ENCODE results near the gene PPP1R1A. TPM values are rescaled to one million over a fixed set of nuclear protein-coding genes. Genes with fewer than 3 reads are reported as not detected.

Gene PPP1R1A
- total RNA-seq, 1 donor from 2014 or later = 0.76 TPM

GRCh38 chr12:54606556-54606955, 18.1 kb upstream of the PPP1R1A start:
- H3K4me1 Mint-ChIP-seq = no peaks in the 10 kb centered on the region
- H3K4me3 Mint-ChIP-seq = no peak overlapping the region
- H3K9me3 Mint-ChIP-seq = peaks cover 5% of the 10 kb centered on the region
- TF ChIP-seq CTCF (IDR thresholded peaks at IDR 0.05; ENCODE audit: unreplicated experiment) = no peak
- peaks cover 36% of the 10 kb centered on the region for H3K27me3 Mint-ChIP-seq (ENCODE audit: low read depth)
- DNase-seq (ENCODE audit: low spot score in 2 of 2, unreplicated experiment in 2 of 2) = no peak
- H3K36me3 Mint-ChIP-seq = no peaks in the 10 kb centered on the region
- H3K27ac Mint-ChIP-seq = no peak overlapping the region

- Mint-ChIP-seq H3K36me3 (no peaks in the 10 kb centered on the region), H3K27me3 (ENCODE audit: low read depth) (peaks cover 32% of the 10 kb centered on the region), H3K4me1 (no peaks in the 10 kb centered on the region), H3K9me3 (peaks cover 5% of the 10 kb centered on the region), H3K4me3 (no peak overlapping the region), H3K27ac (no peak overlapping the region)
- TF ChIP-seq CTCF (IDR thresholded peaks at IDR 0.05; ENCODE audit: unreplicated experiment) = no peak
- no peak for DNase-seq (ENCODE audit: low spot score in 2 of 2, unreplicated experiment in 2 of 2)
These were observed 16.9 kb upstream of the PPP1R1A start for GRCh38 chr12:54605138-54605970.

GRCh38 chr12:54604436-54604835, 16.0 kb upstream of the PPP1R1A start:
- Mint-ChIP-seq H3K4me1 (no peaks in the 10 kb centered on the region), H3K27me3 (ENCODE audit: low read depth) (peaks cover 31% of the 10 kb centered on the region), H3K4me3 (no peak overlapping the region), H3K9me3 (peaks cover 5% of the 10 kb centered on the region), H3K36me3 (no peaks in the 10 kb centered on the region), H3K27ac (no peak overlapping the region)
- TF ChIP-seq CTCF (IDR thresholded peaks at IDR 0.05; ENCODE audit: unreplicated experiment) = no peak
- no peak for DNase-seq (ENCODE audit: low spot score in 2 of 2, unreplicated experiment in 2 of 2)

- no peak for DNase-seq (ENCODE audit: low spot score in 2 of 2, unreplicated experiment in 2 of 2)
- Mint-ChIP-seq H3K27ac (no peak overlapping the region), H3K36me3 (no peaks in the 10 kb centered on the region), H3K27me3 (ENCODE audit: low read depth) (peaks cover 31% of the 10 kb centered on the region), H3K4me1 (no peaks in the 10 kb centered on the region), H3K4me3 (no peak overlapping the region), H3K9me3 (peaks cover 5% of the 10 kb centered on the region)
- no peak for TF ChIP-seq CTCF (IDR thresholded peaks at IDR 0.05; ENCODE audit: unreplicated experiment)
These were observed 15.4 kb upstream of the PPP1R1A start for GRCh38 chr12:54603872-54604271.

GRCh38 chr12:54603173-54603814, 14.8 kb upstream of the PPP1R1A start:
- H3K27ac Mint-ChIP-seq = no peak overlapping the region
- no peaks in the 10 kb centered on the region for H3K4me1 Mint-ChIP-seq
- peaks cover 5% of the 10 kb centered on the region for H3K9me3 Mint-ChIP-seq
- TF ChIP-seq CTCF (IDR thresholded peaks at IDR 0.05; ENCODE audit: unreplicated experiment) = peak; percentile 70
- no peaks in the 10 kb centered on the region for H3K36me3 Mint-ChIP-seq
- H3K27me3 Mint-ChIP-seq (ENCODE audit: low read depth) = peaks cover 28% of the 10 kb centered on the region
- no peak for DNase-seq (ENCODE audit: low spot score in 2 of 2, unreplicated experiment in 2 of 2)
- H3K4me3 Mint-ChIP-seq = no peak overlapping the region
